OCI-LY7 (cell line): ENCODE measurements around the gene WDFY4. TPM values are rescaled to one million over a fixed set of nuclear protein-coding genes. Genes with fewer than 3 reads are reported as not detected.

Source experiments
- BruUV-seq: library from RNA; stranded (reverse); fragments of 400-500 nt; replicated peaks from 2 replicates; lab custom pipeline; 2021; lab: Mats Ljungman, UMichigan
- CTCF ChIA-PET: fragments of 300-600 bp; sonication (Branson Sonifier 250); formaldehyde crosslinking; loops from one replicate; lab custom pipeline; 2022; ENCODE audit warnings: antibody characterized with exemption; ENCODE audit not compliant: unreplicated experiment; lab: Charles Lee
- POLR2A ChIA-PET: fragments of 300-600 bp; sonication (Branson Sonifier 250); formaldehyde crosslinking; loops from one replicate; lab custom pipeline; 2022; ENCODE audit warnings: antibody characterized with exemption; lab: Charles Lee
- DNase-seq: peaks from one replicate; pipeline ENCODE4 v3.0.0-alpha.2; 2015; ENCODE audit warnings: low spot score
- H2AFZ ChIP-seq: fragments of 200-600 bp; sonication (generic), shearing (Covaris generic); 2 replicates; pipeline ENCODE4 v1.6.1; 2014; ENCODE audit warnings: mild to moderate bottlenecking, antibody characterized with exemption, low read length, moderate library complexity
- H3K27ac ChIP-seq: fragments of 200-600 bp; sonication (generic); 2 replicates; pipeline ENCODE4 v1.5.1; 2014; ENCODE audit warnings: mixed run types, low read depth, mild to moderate bottlenecking, moderate library complexity, low read length, inconsistent platforms; ENCODE audit not compliant: poor library complexity, severe bottlenecking
- H3K36me3 ChIP-seq: fragments of 200-600 bp; sonication (generic); 2 replicates; pipeline ENCODE4 v1.6.1; 2014; ENCODE audit warnings: mild to moderate bottlenecking, antibody characterized with exemption, low read length, moderate library complexity, mixed read lengths; ENCODE audit not compliant: insufficient read depth
- H3K4me1 ChIP-seq: fragments of 200-600 bp; sonication (generic); 2 replicates; pipeline ENCODE4 v1.5.1; 2014; ENCODE audit warnings: mild to moderate bottlenecking, low read length; ENCODE audit not compliant: insufficient read depth, poor library complexity, severe bottlenecking
- H3K4me2 ChIP-seq: fragments of 200-600 bp; sonication (generic); 2 replicates; pipeline ENCODE4 v1.6.1; 2014; ENCODE audit warnings: mild to moderate bottlenecking, low read length
- H3K4me3 ChIP-seq: fragments of 200-600 bp; sonication (generic); 2 replicates; pipeline ENCODE4 v1.5.1; 2014; ENCODE audit warnings: mild to moderate bottlenecking, low read depth, low read length; ENCODE audit not compliant: poor library complexity, severe bottlenecking
- H3K79me2 ChIP-seq: fragments of 200-600 bp; sonication (generic); 2 replicates; pipeline ENCODE4 v1.6.1; 2016; ENCODE audit warnings: low read depth, mild to moderate bottlenecking, low read length, moderate library complexity, mixed read lengths; ENCODE audit not compliant: insufficient read depth
- H3K9me2 ChIP-seq: fragments of 200-600 bp; sonication (generic); 2 replicates; pipeline ENCODE4 v1.6.1; 2016; ENCODE audit warnings: mild to moderate bottlenecking, low read length, mixed read lengths; ENCODE audit not compliant: insufficient read depth
- H3K9me3 ChIP-seq: fragments of 200-600 bp; sonication (generic); 2 replicates; pipeline ENCODE4 v1.6.1; 2014; ENCODE audit warnings: mild to moderate bottlenecking, mixed run types, low read length, mixed read lengths
- H4K20me1 ChIP-seq: fragments of 200-600 bp; sonication (generic); 2 replicates; pipeline ENCODE4 v1.6.1; 2014; ENCODE audit warnings: mild to moderate bottlenecking, antibody characterized with exemption, low read length, moderate library complexity, mixed read lengths; ENCODE audit not compliant: insufficient read depth
- EZH2phosphoT487 ChIP-seq: fragments of 200-600 bp; sonication (generic); IDR thresholded peaks from 2 replicates; pipeline ENCODE4 v1.6.1; 2018; ENCODE audit warnings: low read depth, borderline replicate concordance, mild to moderate bottlenecking, mixed run types, antibody characterized with exemption, low read length, moderate library complexity, mixed read lengths
- intact Hi-C: fragments of 100-400 bp; cut with micrococcal nuclease; formaldehyde crosslinking; loops from one replicate; pipeline ENCODE4 v1.10.0; 2022; ENCODE audit not compliant: unreplicated experiment
- total RNA-seq, 2 experiments: library from RNA; depleted of rRNA in 1 of 2; stranded (reverse); fragments of >200 nt in 1 of 2; shearing (Covaris generic) in 1 of 2; gene quantifications; 2 replicates each; pipeline ENCODE4 v1.2.3, GENCODE V29; 2014 to 2022
- TF ChIP-seq, protein P1 (sequence below): fragments of 200-600 bp; sonication (generic); conservative IDR thresholded peaks from 2 replicates; pipeline ENCODE4 v1.5.1; 2014; ENCODE audit warnings: mild to moderate bottlenecking, antibody characterized with exemption, low read length, moderate library complexity, mixed read lengths

WDFY4 gene
- total RNA-seq, 2 experiments from 2014 or later: 51.5 to 85.6 TPM

DNA sequence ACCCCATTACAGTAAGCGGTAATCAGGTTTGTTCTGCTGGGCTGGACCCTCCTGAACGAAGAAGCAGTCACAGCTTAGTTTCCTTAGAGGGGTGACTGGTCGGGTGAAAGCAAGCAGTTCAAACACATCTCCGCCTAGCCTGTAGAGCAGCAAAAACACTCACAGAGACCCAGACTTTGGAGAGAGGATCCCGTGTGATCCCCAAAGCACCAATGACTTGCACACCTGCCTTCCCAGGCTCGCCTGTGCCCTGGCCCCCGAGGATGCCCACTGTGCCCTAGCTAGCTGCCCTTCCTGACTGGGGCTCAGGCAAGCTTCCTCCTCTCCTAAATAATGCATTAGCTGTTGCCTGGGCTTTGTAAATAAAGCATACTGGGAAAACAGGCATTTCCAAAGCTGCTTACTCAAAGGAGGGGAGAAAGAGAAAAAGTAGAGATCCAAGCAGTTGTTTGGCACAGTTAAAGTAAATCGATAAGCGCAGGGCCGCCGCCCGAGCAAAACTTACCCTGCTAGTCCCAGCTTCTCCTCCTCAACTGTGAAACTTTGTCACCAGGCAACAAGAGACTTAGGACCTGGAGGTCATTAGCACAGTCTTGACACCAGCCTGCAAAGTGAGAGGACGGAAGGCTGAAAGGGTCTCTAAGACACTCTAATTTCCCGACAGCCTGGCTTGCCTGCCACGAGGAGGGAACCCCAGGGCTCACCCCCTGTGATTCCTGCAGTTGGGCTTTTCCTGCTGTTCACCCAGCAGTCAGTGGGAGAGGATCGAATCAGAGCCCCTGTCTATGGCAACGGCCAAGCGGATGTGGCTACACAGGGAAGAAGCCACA is 250.2 kb downstream of the WDFY4 start:
- ChIA-PET CTCF (no interaction called here), POLR2A (no interaction called here)
- BruUV-seq: no TSS peak
- Histone ChIP-seq H3K79me2 (no peaks in the 10 kb centered on the region), H3K4me1 (no peaks in the 10 kb centered on the region), H3K27ac (no peak overlapping the region), H3K9me3 (no peaks in the 10 kb centered on the region), H2AFZ (no peak overlapping the region), H3K36me3 (peaks cover 4% of the 10 kb centered on the region; the same call in 1 of the 2 replicates), H4K20me1 (no peaks in the 10 kb centered on the region), H3K9me2 (no peaks in the 10 kb centered on the region), H3K4me3 (no peak overlapping the region), H3K4me2 (no peak overlapping the region)
- intact Hi-C loops: no loop called here
- DNase-seq: no peak
- TF ChIP-seq, protein P1, sequence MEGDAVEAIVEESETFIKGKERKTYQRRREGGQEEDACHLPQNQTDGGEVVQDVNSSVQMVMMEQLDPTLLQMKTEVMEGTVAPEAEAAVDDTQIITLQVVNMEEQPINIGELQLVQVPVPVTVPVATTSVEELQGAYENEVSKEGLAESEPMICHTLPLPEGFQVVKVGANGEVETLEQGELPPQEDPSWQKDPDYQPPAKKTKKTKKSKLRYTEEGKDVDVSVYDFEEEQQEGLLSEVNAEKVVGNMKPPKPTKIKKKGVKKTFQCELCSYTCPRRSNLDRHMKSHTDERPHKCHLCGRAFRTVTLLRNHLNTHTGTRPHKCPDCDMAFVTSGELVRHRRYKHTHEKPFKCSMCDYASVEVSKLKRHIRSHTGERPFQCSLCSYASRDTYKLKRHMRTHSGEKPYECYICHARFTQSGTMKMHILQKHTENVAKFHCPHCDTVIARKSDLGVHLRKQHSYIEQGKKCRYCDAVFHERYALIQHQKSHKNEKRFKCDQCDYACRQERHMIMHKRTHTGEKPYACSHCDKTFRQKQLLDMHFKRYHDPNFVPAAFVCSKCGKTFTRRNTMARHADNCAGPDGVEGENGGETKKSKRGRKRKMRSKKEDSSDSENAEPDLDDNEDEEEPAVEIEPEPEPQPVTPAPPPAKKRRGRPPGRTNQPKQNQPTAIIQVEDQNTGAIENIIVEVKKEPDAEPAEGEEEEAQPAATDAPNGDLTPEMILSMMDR: no peak
- no peak for TF ChIP-seq EZH2phosphoT487

DNA sequence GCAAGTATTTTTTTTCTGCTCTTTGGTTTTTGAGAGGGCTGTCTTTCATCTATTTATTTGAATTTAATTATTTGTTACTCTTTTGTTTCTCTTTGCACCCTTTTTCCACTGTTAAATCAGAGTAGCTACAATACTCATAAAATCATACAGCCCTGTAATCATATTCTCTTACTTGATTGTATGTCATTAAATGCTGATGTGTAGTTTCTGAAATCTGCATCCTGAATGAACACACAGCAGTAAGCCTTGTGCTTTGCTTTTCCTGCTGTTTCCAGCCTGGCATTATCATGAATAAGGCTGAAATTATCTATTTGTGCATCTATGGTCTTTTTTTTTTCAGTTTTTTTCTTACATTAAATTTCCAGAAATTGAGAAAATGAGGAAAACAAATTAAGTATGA is 250.9 kb downstream of the WDFY4 start:
- CTCF ChIA-PET: no interaction called here
- POLR2A ChIA-PET: no interaction called here
- no peak for TF ChIP-seq EZH2phosphoT487
- TF ChIP-seq, protein P1: no peak
- Histone ChIP-seq H3K79me2 (no peaks in the 10 kb centered on the region), H3K27ac (no peak overlapping the region), H3K9me2 (no peaks in the 10 kb centered on the region), H2AFZ (no peak overlapping the region), H3K36me3 (no peaks in the 10 kb centered on the region; the same call in 1 of the 2 replicates), H3K9me3 (no peaks in the 10 kb centered on the region), H4K20me1 (no peaks in the 10 kb centered on the region), H3K4me1 (no peaks in the 10 kb centered on the region), H3K4me3 (no peak overlapping the region), H3K4me2 (no peak overlapping the region)
- BruUV-seq: no TSS peak
- no peak for DNase-seq
- intact Hi-C loops: no loop called here

DNA sequence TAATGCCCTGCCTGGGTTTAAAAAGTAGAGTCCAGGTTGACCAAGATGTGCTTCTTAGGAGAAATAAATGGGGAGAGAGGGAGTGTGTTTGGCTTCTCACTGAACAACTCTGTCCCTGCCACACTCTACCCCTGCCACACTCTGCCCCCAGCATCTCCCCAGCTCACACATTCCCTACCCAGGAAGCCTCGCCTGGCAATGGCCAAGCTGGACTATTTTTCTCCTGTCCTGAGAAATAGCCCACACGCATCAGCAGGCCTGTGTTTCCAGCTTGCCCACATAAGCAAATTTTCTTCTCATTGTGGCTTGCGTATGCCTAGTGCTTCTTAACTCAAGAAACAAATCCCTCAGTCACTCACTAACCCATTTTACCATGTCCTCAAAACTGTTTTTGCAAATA is 253.1 kb downstream of the WDFY4 start:
- ChIA-PET CTCF (no interaction called here), POLR2A (no interaction called here)
- TF ChIP-seq, protein P1: no peak
- TF ChIP-seq EZH2phosphoT487: no peak
- no peak overlapping the region for H2AFZ ChIP-seq
- H3K79me2 ChIP-seq: no peaks in the 10 kb centered on the region
- peaks cover 6% of the 10 kb centered on the region; the same call in 1 of the 2 replicates for H3K36me3 ChIP-seq
- intact Hi-C loops: no loop called here
- no peaks in the 10 kb centered on the region for H3K4me1 ChIP-seq
- no peaks in the 10 kb centered on the region for H4K20me1 ChIP-seq
- BruUV-seq: no TSS peak
- no peak overlapping the region for H3K27ac ChIP-seq
- H3K4me2 ChIP-seq: no peak overlapping the region
- H3K9me3 ChIP-seq: no peaks in the 10 kb centered on the region
- no peaks in the 10 kb centered on the region for H3K9me2 ChIP-seq
- DNase-seq: no peak
- no peak overlapping the region for H3K4me3 ChIP-seq
